Pons (tissue), 1 donor: ENCODE measurements around the gene C10orf62.
"Not testable (repeated sequence)": the region's sequence is repeated elsewhere in the genome, so short reads cannot be mapped to it uniquely, and the experiment has no call there.

ENCODE experiments used
- DNase-seq: peaks from one replicate; pipeline ENCODE4 v3.0.0-alpha.2; 2016; ENCODE audit warnings: low spot score

Gene C10orf62

GRCh38 chr10:97564776-97565175, 24.7 kb upstream of the C10orf62 start:
- DNase-seq, result no peak

GRCh38 chr10:97566336-97566996, 23.1 kb upstream of the C10orf62 start:
- DNase-seq, result no peak

GRCh38 chr10:97567891-97568290, 21.6 kb upstream of the C10orf62 start:
- DNase-seq, result no peak

- no peak for DNase-seq
Observed at GRCh38 chr10:97570146-97570788, 19.3 kb upstream of the C10orf62 start.

- DNase-seq, result no peak
Observed at GRCh38 chr10:97570789-97571471, 18.6 kb upstream of the C10orf62 start.

- DNase-seq, result no peak
Observed at GRCh38 chr10:97571622-97572021, 17.9 kb upstream of the C10orf62 start.

GRCh38 chr10:97572214-97572989, 17.1 kb upstream of the C10orf62 start, which contains the start of gene ANKRD2:
Gene ANKRD2 (plus strand): TSS chr10:97572779. CDS start chr10:97572789, 10 bp downstream.
- peak; percentile 88 for DNase-seq

- DNase-seq, result no peak
Observed at GRCh38 chr10:97573021-97573420, 16.5 kb upstream of the C10orf62 start.

- DNase-seq, result no peak
Observed at GRCh38 chr10:97573672-97574071, 15.8 kb upstream of the C10orf62 start.

- DNase-seq, result no peak
Observed at GRCh38 chr10:97574374-97575126, 15.0 kb upstream of the C10orf62 start.

- no peak for DNase-seq
Observed at GRCh38 chr10:97575127-97575668, 14.3 kb upstream of the C10orf62 start.

- DNase-seq, result not testable (repeated sequence)
Observed at GRCh38 chr10:97576487-97576886, 13.0 kb upstream of the C10orf62 start.

GRCh38 chr10:97577701-97578100, 11.8 kb upstream of the C10orf62 start:
- no peak for DNase-seq

GRCh38 chr10:97578171-97578844, 11.2 kb upstream of the C10orf62 start:
- no peak for DNase-seq

- no peak for DNase-seq
Observed at GRCh38 chr10:97580421-97581367, 8.8 kb upstream of the C10orf62 start.

GRCh38 chr10:97582169-97582568, 7.4 kb upstream of the C10orf62 start:
- DNase-seq, result no peak

- no peak for DNase-seq
Observed at GRCh38 chr10:97583476-97583875, 6.0 kb upstream of the C10orf62 start.

- DNase-seq, result peak; percentile 97
Observed at GRCh38 chr10:97584060-97584797, 5.3 kb upstream of the C10orf62 start, which contains the start of gene HOGA1. Gene HOGA1 (plus strand): TSS chr10:97584389. CDS start chr10:97584704, 315 bp downstream.
